MG63 (cell line): ENCODE data around the gene CACNA1C. TPM values are rescaled to one million over a fixed set of nuclear protein-coding genes. Genes with fewer than 3 reads are reported as not detected.
A peak's percentile ranks its signal among the peaks of the same experiment; 100 is the strongest.

Experiments
- DNase-seq: peaks from one replicate; pipeline ENCODE4 v3.0.0-alpha.2; 2020
- H3K27me3 ChIP-seq: fragments of 250-450 bp; sonication (Bioruptor Pico); 2 replicates; pipeline ENCODE4 v1.5.1; 2020; ENCODE audit warnings: mild to moderate bottlenecking, moderate library complexity
- H3K36me3 ChIP-seq: fragments of 250-450 bp; sonication (Bioruptor Pico); 2 replicates; pipeline ENCODE4 v1.5.1; 2020; ENCODE audit warnings: mild to moderate bottlenecking, moderate library complexity
- H3K4me3 ChIP-seq: fragments of 250-450 bp; sonication (Bioruptor Pico); 2 replicates; pipeline ENCODE4 v1.5.1; 2020; ENCODE audit warnings: mild to moderate bottlenecking, moderate library complexity
- H3K9me3 ChIP-seq: fragments of 250-450 bp; sonication (Bioruptor Pico); 2 replicates; pipeline ENCODE4 v1.5.1; 2020; ENCODE audit warnings: mild to moderate bottlenecking, moderate library complexity
- total RNA-seq: library from RNA; depleted of rRNA; stranded (reverse); fragments of >200 nt; shearing (Covaris generic); gene quantifications from 2 replicates; pipeline ENCODE4 v1.2.3, GENCODE V29; 2014; ENCODE audit warnings: low replicate concordance

Gene CACNA1C
- total RNA-seq, 1 experiment from 2014 or later = 1.4 TPM

- no peak overlapping the region for H3K4me3 ChIP-seq
Observed at GRCh38 chr12:2374092-2374906, 321.5 kb downstream of the CACNA1C start.

GRCh38 chr12:2375871-2376270 is 323.1 kb downstream of the CACNA1C start:
- Histone ChIP-seq H3K36me3 (no peaks in the 10 kb centered on the region), H3K9me3 (no peaks in the 10 kb centered on the region), H3K27me3 (no peaks in the 10 kb centered on the region), H3K4me3 (no peak overlapping the region)
- no peak for DNase-seq

More at GRCh38 chr12:2374092-2374906, 321.5 kb downstream of the CACNA1C start:
- DNase-seq = no peak
- Histone ChIP-seq H3K27me3 (no peaks in the 10 kb centered on the region), H3K36me3 (no peaks in the 10 kb centered on the region), H3K9me3 (no peaks in the 10 kb centered on the region)

- H3K36me3 ChIP-seq = no peaks in the 10 kb centered on the region
- no peak for DNase-seq
- no peaks in the 10 kb centered on the region for H3K27me3 ChIP-seq
- no peaks in the 10 kb centered on the region for H3K9me3 ChIP-seq
- H3K4me3 ChIP-seq = no peak overlapping the region
Observed at GRCh38 chr12:2376908-2377657, 324.3 kb downstream of the CACNA1C start.

GRCh38 chr12:2378835-2379330 is 326.1 kb downstream of the CACNA1C start:
- H3K36me3 ChIP-seq = no peaks in the 10 kb centered on the region
- H3K4me3 ChIP-seq = no peak overlapping the region
- DNase-seq = no peak
- H3K9me3 ChIP-seq = no peaks in the 10 kb centered on the region
- H3K27me3 ChIP-seq = no peaks in the 10 kb centered on the region

- DNase-seq = no peak
- Histone ChIP-seq H3K4me3 (no peak overlapping the region), H3K27me3 (no peaks in the 10 kb centered on the region), H3K36me3 (no peaks in the 10 kb centered on the region), H3K9me3 (no peaks in the 10 kb centered on the region)
Observed at GRCh38 chr12:2380946-2381345, 328.2 kb downstream of the CACNA1C start.

GRCh38 chr12:2382370-2383155 is 329.8 kb downstream of the CACNA1C start:
- H3K36me3 ChIP-seq = no peaks in the 10 kb centered on the region
- DNase-seq = no peak
- H3K27me3 ChIP-seq = no peaks in the 10 kb centered on the region
- H3K9me3 ChIP-seq = no peaks in the 10 kb centered on the region
- no peak overlapping the region for H3K4me3 ChIP-seq

GRCh38 chr12:2383325-2384028 is 330.7 kb downstream of the CACNA1C start:
- no peaks in the 10 kb centered on the region for H3K36me3 ChIP-seq
- no peaks in the 10 kb centered on the region for H3K27me3 ChIP-seq
- DNase-seq = no peak
- H3K9me3 ChIP-seq = no peaks in the 10 kb centered on the region
- H3K4me3 ChIP-seq = no peak overlapping the region

GRCh38 chr12:2384029-2384386 is 331.2 kb downstream of the CACNA1C start:
- no peak for DNase-seq
- H3K36me3 ChIP-seq = no peaks in the 10 kb centered on the region
- H3K9me3 ChIP-seq = no peaks in the 10 kb centered on the region
- H3K4me3 ChIP-seq = no peak overlapping the region
- H3K27me3 ChIP-seq = no peaks in the 10 kb centered on the region

- Histone ChIP-seq H3K4me3 (no peak overlapping the region), H3K9me3 (no peaks in the 10 kb centered on the region), H3K27me3 (no peaks in the 10 kb centered on the region), H3K36me3 (no peaks in the 10 kb centered on the region)
- DNase-seq = no peak
Observed at GRCh38 chr12:2384533-2385351, 332.0 kb downstream of the CACNA1C start.

GRCh38 chr12:2385529-2385928 is 332.7 kb downstream of the CACNA1C start:
- Histone ChIP-seq H3K4me3 (no peak overlapping the region), H3K36me3 (no peaks in the 10 kb centered on the region), H3K27me3 (no peaks in the 10 kb centered on the region), H3K9me3 (no peaks in the 10 kb centered on the region)
- no peak for DNase-seq

- no peak overlapping the region for H3K4me3 ChIP-seq
- H3K27me3 ChIP-seq = no peaks in the 10 kb centered on the region
- no peaks in the 10 kb centered on the region for H3K36me3 ChIP-seq
- no peak for DNase-seq
- H3K9me3 ChIP-seq = no peaks in the 10 kb centered on the region
Observed at GRCh38 chr12:2386566-2386965, 333.8 kb downstream of the CACNA1C start.

- Histone ChIP-seq H3K4me3 (no peak overlapping the region), H3K36me3 (no peaks in the 10 kb centered on the region), H3K9me3 (no peaks in the 10 kb centered on the region), H3K27me3 (no peaks in the 10 kb centered on the region)
- peak; percentile 58 for DNase-seq
Observed at GRCh38 chr12:2387103-2387834, 334.5 kb downstream of the CACNA1C start.

GRCh38 chr12:2389079-2389790 is 336.4 kb downstream of the CACNA1C start:
- H3K27me3 ChIP-seq = no peaks in the 10 kb centered on the region
- no peak for DNase-seq

GRCh38 chr12:2390133-2390532 is 337.3 kb downstream of the CACNA1C start:
- Histone ChIP-seq H3K4me3 (no peak overlapping the region), H3K9me3 (no peaks in the 10 kb centered on the region), H3K36me3 (no peaks in the 10 kb centered on the region), H3K27me3 (no peaks in the 10 kb centered on the region)
- DNase-seq = no peak

More at GRCh38 chr12:2389079-2389790, 336.4 kb downstream of the CACNA1C start:
- Histone ChIP-seq H3K36me3 (no peaks in the 10 kb centered on the region), H3K4me3 (no peak overlapping the region), H3K9me3 (no peaks in the 10 kb centered on the region)
